ENCODE data around the gene PTPRE.

The PTPRE gene

DNA sequence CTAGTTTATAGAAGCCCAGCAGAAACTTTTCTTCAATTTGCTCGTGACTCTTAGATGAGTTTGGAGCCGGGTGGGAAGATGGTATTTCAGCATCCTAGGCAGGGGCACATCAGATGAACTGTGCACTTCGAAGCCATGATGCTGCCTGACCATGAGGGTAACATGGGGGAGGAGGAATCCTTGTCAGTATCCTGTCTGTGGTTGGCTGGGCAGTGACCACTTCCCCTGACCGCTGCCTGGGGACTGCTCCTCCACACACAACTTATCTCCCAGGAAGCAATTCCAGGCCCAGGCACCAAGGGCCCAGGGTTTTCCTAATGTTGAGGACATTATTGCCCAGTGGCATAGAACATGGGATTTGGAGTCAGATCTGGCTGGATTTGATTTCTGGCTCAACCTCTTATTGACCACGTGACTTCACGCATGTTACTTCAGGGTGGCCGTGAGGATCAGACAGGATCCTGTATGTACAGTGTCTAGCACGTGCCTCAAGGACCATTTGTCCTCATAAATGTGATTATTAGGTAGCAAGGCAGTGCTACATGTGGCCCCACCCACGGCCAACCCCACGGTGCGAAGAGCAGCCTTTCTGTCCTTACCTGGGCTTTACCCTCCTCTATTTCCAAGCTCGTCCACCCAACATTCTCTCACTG, 65.2 kb downstream of the PTPRE start:
- no peak overlapping the region for H3K4me3 ChIP-seq (ENCODE audit: low read depth, low read length)
- no peak for TF ChIP-seq CTCF (IDR thresholded peaks at IDR 0.05; ENCODE audit: borderline replicate concordance, insufficient read depth, low read depth, low read length)

GRCh38 chr10:127972751-127973357, 66.0 kb downstream of the PTPRE start:
- TF ChIP-seq CTCF (IDR thresholded peaks at IDR 0.05; ENCODE audit: borderline replicate concordance, insufficient read depth, low read depth, low read length), result no peak

GRCh38 chr10:127973791-127974311, 66.9 kb downstream of the PTPRE start:
- no peak for TF ChIP-seq CTCF (IDR thresholded peaks at IDR 0.05; ENCODE audit: borderline replicate concordance, insufficient read depth, low read depth, low read length)

More at GRCh38 chr10:127972751-127973357, 66.0 kb downstream of the PTPRE start:
- no peak overlapping the region for H3K4me3 ChIP-seq (ENCODE audit: low read depth, low read length)

DNA sequence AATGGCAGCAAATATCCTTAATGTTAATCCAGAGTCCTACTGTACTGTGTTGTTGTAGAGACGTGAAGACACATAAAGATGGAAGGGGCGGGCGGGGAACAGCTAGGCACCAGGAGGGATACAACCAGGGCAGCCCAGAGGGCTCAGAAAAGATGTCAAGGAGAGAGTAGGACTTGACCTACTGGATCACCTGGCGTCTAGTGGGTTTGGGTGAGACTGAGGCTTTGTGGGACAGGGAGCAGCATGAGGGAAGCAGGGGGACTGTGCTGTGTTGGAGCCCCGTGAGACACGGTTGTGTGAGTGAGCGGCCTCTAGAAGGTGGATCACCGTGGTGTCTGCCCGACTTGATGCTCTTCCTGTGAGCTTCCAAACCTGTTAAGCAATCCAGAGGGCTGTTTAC, 68.0 kb downstream of the PTPRE start:
- no peak for TF ChIP-seq CTCF (IDR thresholded peaks at IDR 0.05; ENCODE audit: borderline replicate concordance, insufficient read depth, low read depth, low read length)
- no peak overlapping the region for H3K4me3 ChIP-seq (ENCODE audit: low read depth, low read length)

More at GRCh38 chr10:127973791-127974311, 66.9 kb downstream of the PTPRE start:
- no peak overlapping the region for H3K4me3 ChIP-seq (ENCODE audit: low read depth, low read length)

GRCh38 chr10:127976286-127976685, 69.4 kb downstream of the PTPRE start:
- no peak for TF ChIP-seq CTCF (IDR thresholded peaks at IDR 0.05; ENCODE audit: borderline replicate concordance, insufficient read depth, low read depth, low read length)
- no peak overlapping the region for H3K4me3 ChIP-seq (ENCODE audit: low read depth, low read length)

DNA sequence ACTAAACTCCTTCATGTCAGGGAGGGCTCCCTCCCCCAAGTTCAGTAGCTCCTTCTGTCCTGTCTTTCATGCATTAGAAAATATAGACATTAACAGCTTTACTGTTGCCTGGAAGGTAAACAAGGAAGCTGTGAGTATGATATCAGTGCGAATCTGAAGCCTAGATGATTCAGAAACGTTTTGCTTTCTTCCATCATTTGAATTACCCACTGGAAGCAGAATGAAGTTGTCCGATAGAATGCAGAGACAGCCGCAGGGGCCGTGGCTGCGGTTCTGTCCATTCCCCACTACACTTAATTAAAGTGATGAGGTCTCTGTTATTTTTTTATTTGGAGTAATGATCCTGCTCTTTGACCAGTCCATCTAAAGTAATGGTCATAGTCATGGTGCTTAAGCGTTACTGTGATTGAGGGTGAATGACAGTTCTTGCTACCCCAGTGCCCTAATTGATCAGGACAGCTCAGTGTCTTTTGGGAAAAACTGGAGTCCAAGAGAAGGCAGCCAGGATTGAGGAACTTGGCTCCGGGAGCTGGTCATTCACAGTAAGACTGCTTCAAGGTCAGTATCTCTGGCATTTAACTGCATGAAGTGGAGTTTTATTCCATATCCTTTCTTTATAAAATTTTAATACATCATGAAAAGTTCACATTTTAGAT, 69.9 kb downstream of the PTPRE start:
- no peak overlapping the region for H3K4me3 ChIP-seq (ENCODE audit: low read depth, low read length)
- no peak for TF ChIP-seq CTCF (IDR thresholded peaks at IDR 0.05; ENCODE audit: borderline replicate concordance, insufficient read depth, low read depth, low read length)

Data from GM12875 (cell line).